ENCODE measurements around the gene PRF1.
"Not testable (repeated sequence)": the region's sequence is repeated elsewhere in the genome, so short reads cannot be mapped to it uniquely, and the experiment has no call there.

Gene PRF1

DNA sequence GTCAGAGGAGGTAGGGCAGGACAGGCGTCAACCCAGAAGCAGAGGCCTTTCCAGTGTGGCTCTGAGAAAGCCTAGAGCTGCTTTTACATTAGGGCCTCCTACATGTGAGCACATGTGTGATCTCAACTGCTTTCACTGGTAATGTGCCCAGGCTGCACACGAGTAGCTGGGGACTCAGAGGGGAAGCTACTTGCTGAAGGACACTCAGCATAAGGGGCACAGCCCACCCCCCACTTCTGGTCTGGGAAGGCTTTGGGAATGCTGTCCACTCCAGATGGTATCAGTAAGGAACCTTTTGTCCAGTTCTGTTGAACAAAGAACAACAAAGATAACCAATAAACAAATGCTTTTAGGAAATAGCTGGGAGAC, 18.9 kb downstream of the PRF1 start:
- Histone ChIP-seq H3K36me3 (ENCODE audit: insufficient read depth, low read length) (no peaks in the 10 kb centered on the region), H3K27ac (ENCODE audit: low read depth, low read length) (no peak overlapping the region), H3K9ac (ENCODE audit: low read depth, low read length) (no peak overlapping the region), H3K9me3 (ENCODE audit: insufficient read depth, low read depth, low read length) (no peaks in the 10 kb centered on the region), H3K27me3 (ENCODE audit: insufficient read depth, low read length) (no peaks in the 10 kb centered on the region), H3K4me3 (ENCODE audit: low read length) (no peak overlapping the region), H3K4me1 (ENCODE audit: insufficient read depth, low read length) (peaks cover 14% of the 10 kb centered on the region)
- WGBS = 91% methylated on average over 2 of the region's 2 CpGs

DNA sequence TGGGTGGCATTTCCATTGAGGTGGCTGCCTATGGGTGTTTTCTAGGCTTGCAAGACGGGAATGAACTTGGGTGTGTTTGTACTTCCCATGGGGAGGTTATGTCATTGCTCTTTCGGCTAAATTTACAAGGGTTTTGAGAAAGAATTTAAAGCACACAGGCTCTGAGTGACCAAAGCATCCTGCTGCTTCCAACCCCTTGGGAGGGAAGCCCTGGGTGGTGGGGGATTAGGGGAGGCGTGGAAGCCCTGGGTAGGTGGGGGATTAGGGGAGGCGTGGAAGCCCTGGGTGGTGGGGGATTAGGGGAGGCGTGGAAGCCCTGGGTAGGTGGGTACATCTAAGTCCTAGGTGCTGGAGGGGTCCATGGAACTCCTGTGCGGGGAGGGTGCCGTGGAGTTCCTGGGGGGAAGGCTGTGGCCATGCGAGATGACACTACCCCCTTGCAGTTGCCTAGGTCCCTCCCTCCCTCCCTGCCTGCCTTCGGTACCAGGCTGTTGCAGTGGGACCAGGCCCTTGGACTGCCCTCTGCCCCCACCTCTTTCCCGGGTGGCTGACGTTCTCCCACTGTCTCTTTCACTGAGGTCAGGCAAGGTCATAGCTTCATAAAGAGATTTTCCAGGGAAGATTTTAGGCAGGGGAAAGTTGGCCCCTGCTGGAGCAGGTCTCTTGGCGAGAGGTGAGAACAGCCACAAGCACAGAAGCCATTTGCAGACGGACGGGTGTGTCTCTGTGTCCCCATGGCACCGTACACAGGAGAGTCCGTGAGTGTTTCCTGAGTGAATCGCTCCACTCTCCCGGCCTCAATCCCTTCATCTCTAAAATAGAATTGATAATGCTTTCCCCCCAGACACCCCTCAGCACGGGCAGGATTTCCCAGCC, 19.5 kb downstream of the PRF1 start:
- no peaks in the 10 kb centered on the region for H3K27me3 ChIP-seq (ENCODE audit: insufficient read depth, low read length)

DNA sequence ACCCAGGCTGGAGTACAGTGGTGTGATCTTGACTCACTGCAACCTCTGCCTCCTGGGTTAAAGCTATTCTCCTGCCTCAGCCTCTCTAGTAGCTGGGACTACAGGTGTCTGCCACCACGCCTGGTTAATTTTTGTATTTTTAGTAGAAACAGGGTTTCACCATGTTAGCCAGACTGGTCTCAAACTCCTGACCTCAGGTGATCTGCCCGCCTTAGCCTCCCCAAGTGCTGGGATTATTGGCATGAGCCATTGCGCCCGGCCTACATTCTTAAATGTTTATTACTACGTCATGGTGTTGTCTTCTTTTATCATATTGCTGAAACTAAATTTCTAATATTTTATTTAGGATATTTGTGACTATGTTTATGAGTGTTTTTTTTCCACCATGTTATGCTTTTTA, 21.4 kb downstream of the PRF1 start:
- 98% methylated on average over 4 of the region's 5 CpGs for WGBS
- not testable (repeated sequence) for H3K36me3 ChIP-seq (ENCODE audit: insufficient read depth, low read length); H3K27me3 ChIP-seq (ENCODE audit: insufficient read depth, low read length); H3K4me3 ChIP-seq (ENCODE audit: low read length); H3K9ac ChIP-seq (ENCODE audit: low read depth, low read length); H3K9me3 ChIP-seq (ENCODE audit: insufficient read depth, low read depth, low read length); H3K27ac ChIP-seq (ENCODE audit: low read depth, low read length)
- peaks cover 14% of the 10 kb centered on the region for H3K4me1 ChIP-seq (ENCODE audit: insufficient read depth, low read length)

More for the DNA sequence above, 19.5 kb downstream of the PRF1 start:
- Histone ChIP-seq H3K36me3 (ENCODE audit: insufficient read depth, low read length) (no peaks in the 10 kb centered on the region), H3K9me3 (ENCODE audit: insufficient read depth, low read depth, low read length) (no peaks in the 10 kb centered on the region), H3K27ac (ENCODE audit: low read depth, low read length) (no peak overlapping the region), H3K4me1 (ENCODE audit: insufficient read depth, low read length) (peaks cover 14% of the 10 kb centered on the region), H3K9ac (ENCODE audit: low read depth, low read length) (no peak overlapping the region), H3K4me3 (ENCODE audit: low read length) (no peak overlapping the region)
- 85% methylated on average over 18 of the region's 19 CpGs for WGBS

DNA sequence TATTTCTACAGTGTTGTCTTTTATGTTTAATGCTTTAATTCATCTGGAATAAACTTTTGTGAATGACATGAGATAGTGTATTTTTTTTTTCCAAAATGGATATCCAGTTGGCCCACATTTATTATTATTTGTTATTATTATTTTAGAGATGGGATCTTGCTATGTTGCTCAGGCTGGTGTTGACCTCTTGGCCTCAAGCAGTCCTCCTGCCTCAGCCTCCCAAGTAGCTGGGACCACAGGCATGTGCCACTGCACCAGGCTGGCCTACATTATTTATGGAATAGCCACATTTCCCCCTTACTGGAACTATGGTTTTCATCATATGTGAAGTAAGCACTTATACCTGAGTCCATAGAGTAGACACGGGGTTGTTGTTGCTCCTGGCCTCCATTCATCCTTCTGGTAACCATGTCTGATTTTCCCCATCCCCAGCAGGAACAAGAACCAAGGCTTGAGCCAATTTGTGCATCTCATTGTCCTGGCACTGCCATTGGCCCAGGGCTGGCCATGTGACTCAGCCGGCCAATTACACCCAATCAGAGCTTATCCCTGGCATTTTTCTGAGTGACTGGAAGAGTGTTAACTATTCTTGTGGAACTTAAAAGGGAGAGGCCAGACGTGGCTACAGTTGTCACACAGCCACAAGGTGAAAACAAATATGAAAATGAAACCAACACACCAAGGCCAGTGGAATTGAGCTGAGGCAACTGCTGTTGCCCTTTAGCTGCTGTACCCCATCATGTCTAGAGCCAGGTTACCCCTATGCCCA, 23.1 kb downstream of the PRF1 start:
- 88% methylated on average over 3 of the region's 3 CpGs for WGBS
- Histone ChIP-seq H3K27me3 (ENCODE audit: insufficient read depth, low read length) (no peaks in the 10 kb centered on the region), H3K4me3 (ENCODE audit: low read length) (no peak overlapping the region), H3K9me3 (ENCODE audit: insufficient read depth, low read depth, low read length) (no peaks in the 10 kb centered on the region), H3K36me3 (ENCODE audit: insufficient read depth, low read length) (no peaks in the 10 kb centered on the region), H3K9ac (ENCODE audit: low read depth, low read length) (no peak overlapping the region), H3K27ac (ENCODE audit: low read depth, low read length) (no peak overlapping the region), H3K4me1 (ENCODE audit: insufficient read depth, low read length) (peaks cover 3% of the 10 kb centered on the region; the same call in 1 of the 2 replicates)

DNA sequence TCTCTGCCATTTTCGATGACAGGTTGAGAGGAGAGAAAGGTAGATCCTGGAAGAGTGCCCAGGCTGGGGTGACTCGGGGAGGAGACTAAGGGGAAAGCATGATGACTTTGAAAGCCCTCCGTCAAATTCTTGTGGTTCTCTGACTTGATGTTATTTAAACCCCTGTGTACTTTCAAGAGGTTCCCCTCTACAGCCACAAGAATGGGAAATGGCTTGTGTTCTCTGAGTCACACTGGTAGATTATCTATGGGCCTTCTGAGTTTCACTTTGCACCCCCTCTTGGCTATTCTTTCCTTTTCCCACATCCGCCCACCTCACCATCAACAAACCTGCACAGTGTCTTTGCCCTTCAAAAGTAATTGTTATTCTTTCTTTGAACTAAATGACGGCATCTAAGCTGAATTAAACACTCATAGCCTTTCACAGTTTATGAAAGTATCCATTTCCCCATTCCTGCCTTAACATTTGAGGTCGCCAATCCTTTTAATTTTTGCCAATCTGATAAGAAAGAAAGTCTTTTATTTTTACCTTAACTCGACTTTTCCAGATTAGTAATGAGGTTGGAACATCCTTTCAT, 24.1 kb downstream of the PRF1 start:
- WGBS = 85% methylated on average over 7 of the region's 7 CpGs
- no peak overlapping the region for H3K4me3 ChIP-seq (ENCODE audit: low read length)
- no peaks in the 10 kb centered on the region for H3K36me3 ChIP-seq (ENCODE audit: insufficient read depth, low read length)
- no peaks in the 10 kb centered on the region for H3K27me3 ChIP-seq (ENCODE audit: insufficient read depth, low read length)
- H3K27ac ChIP-seq (ENCODE audit: low read depth, low read length) = no peak overlapping the region
- H3K9me3 ChIP-seq (ENCODE audit: insufficient read depth, low read depth, low read length) = no peaks in the 10 kb centered on the region
- H3K4me1 ChIP-seq (ENCODE audit: insufficient read depth, low read length) = no peaks in the 10 kb centered on the region
- no peak overlapping the region for H3K9ac ChIP-seq (ENCODE audit: low read depth, low read length)

DNA sequence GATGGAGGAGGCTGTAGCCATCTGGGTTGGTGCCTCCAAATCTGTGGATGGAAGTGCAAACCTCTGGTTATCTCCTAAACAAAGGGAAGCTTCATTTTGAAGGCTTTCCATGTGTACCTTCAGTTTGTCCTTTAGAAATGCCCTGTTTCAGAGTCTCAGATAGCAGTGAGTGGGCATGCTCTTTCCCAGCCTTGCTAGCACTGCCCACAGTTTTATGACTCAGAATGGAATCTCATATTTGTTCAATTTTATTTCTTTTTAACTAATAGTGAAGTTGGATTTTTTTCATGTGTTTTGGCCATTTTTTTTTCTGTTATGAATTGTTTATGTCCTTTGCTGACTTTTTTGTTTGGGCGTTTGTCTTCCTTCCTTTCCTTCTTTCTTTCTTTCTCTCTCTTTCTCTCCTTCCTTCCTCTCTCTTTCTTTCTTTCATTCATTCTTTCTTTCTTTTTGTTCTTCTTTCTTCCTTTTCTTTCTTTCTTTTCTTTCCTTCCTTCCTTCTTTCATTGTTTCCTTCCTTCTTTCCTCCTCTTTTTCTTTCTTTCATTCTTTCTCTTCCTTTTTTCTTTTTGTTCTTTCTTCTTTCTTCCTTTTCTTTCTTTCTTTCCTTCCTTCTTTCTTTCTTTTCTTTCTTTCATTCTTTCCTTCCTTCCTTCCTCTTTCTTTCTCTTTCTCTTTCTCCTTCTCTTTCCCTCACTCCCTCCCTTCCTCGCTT, 25.6 kb downstream of the PRF1 start:
- WGBS = 88% methylated on average over 2 of the region's 2 CpGs
- H3K36me3 ChIP-seq (ENCODE audit: insufficient read depth, low read length) = no peaks in the 10 kb centered on the region
- H3K9me3 ChIP-seq (ENCODE audit: insufficient read depth, low read depth, low read length) = no peaks in the 10 kb centered on the region
- no peaks in the 10 kb centered on the region for H3K27me3 ChIP-seq (ENCODE audit: insufficient read depth, low read length)
- H3K4me1 ChIP-seq (ENCODE audit: insufficient read depth, low read length) = no peaks in the 10 kb centered on the region
- H3K9ac ChIP-seq (ENCODE audit: low read depth, low read length) = no peak overlapping the region
- no peak overlapping the region for H3K4me3 ChIP-seq (ENCODE audit: low read length)
- H3K27ac ChIP-seq (ENCODE audit: low read depth, low read length) = no peak overlapping the region

DNA sequence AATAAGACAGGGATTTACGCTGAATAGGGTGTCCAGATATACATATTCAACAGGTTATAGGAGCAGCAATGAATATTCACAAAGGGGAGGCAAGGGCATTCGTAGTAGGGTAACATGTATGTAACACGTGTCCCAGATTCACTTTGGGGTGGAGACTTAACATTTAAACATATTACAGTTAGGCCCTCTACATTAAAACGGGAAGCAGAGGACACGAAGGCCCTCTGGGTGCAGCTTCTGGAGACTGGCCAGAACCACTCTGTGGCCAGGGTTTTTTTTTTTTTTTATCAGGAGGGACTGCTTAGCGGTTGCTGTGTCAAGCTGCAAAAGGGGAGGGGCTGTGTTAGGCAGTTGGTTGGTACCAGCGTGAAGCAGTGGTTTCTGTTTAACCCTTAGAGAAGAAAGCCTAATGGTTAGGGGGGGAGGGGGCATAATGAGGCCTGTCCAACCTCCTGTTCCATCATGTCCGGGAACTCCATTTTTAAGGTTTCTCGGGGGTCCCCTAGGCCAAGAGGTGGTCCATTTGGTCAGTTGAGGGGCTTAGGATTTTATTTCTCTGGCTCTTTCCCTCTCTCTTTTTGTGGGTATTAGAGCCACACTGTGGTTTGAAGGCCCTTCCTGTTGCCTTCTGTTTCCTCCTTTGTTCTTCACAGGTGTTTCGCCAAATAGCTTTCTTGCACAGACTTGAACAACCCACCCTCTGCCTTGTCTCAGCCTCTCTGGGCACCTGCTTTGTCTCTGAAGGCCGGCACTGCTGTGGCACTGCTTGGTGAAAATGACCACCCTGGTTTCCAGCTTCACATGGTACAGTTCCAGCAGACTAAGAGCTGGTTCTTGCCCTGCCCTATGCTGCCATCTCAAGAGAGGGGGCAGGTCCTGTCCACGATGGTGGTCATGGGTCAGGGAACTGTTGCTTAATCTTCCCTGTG, 26.4 kb downstream of the PRF1 start:
- Histone ChIP-seq H3K36me3 (ENCODE audit: insufficient read depth, low read length) (no peaks in the 10 kb centered on the region), H3K27me3 (ENCODE audit: insufficient read depth, low read length) (no peaks in the 10 kb centered on the region), H3K9ac (ENCODE audit: low read depth, low read length) (no peak overlapping the region), H3K4me1 (ENCODE audit: insufficient read depth, low read length) (no peaks in the 10 kb centered on the region), H3K27ac (ENCODE audit: low read depth, low read length) (no peak overlapping the region), H3K9me3 (ENCODE audit: insufficient read depth, low read depth, low read length) (no peaks in the 10 kb centered on the region), H3K4me3 (ENCODE audit: low read length) (no peak overlapping the region)
- WGBS = 79% methylated on average over 12 of the region's 12 CpGs

DNA sequence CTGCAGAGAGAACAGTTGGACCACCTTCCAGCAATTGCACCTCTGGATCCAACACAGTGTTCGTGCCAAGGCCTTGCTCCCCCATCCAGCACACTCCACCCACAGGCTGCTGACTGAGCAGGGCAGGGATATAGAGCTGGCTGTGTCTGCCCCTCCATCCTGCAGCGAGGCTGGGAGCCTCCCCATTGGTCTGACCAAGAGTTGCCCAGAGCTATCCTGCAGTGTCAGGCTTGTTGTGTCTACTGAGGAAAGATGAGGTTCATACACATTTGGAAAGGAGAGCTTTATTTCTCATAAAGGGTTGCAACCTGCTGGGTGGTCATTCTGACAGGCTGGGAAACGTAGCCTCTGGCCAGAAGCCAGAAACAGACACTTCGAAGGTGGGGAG, 27.1 kb downstream of the PRF1 start:
- H3K27me3 ChIP-seq (ENCODE audit: insufficient read depth, low read length) = no peaks in the 10 kb centered on the region
- 87% methylated on average over 4 of the region's 4 CpGs for WGBS
- H3K4me1 ChIP-seq (ENCODE audit: insufficient read depth, low read length) = no peaks in the 10 kb centered on the region
- no peaks in the 10 kb centered on the region for H3K9me3 ChIP-seq (ENCODE audit: insufficient read depth, low read depth, low read length)
- H3K36me3 ChIP-seq (ENCODE audit: insufficient read depth, low read length) = no peaks in the 10 kb centered on the region
- no peak overlapping the region for H3K4me3 ChIP-seq (ENCODE audit: low read length)
- no peak overlapping the region for H3K9ac ChIP-seq (ENCODE audit: low read depth, low read length)
- no peak overlapping the region for H3K27ac ChIP-seq (ENCODE audit: low read depth, low read length)

DNA sequence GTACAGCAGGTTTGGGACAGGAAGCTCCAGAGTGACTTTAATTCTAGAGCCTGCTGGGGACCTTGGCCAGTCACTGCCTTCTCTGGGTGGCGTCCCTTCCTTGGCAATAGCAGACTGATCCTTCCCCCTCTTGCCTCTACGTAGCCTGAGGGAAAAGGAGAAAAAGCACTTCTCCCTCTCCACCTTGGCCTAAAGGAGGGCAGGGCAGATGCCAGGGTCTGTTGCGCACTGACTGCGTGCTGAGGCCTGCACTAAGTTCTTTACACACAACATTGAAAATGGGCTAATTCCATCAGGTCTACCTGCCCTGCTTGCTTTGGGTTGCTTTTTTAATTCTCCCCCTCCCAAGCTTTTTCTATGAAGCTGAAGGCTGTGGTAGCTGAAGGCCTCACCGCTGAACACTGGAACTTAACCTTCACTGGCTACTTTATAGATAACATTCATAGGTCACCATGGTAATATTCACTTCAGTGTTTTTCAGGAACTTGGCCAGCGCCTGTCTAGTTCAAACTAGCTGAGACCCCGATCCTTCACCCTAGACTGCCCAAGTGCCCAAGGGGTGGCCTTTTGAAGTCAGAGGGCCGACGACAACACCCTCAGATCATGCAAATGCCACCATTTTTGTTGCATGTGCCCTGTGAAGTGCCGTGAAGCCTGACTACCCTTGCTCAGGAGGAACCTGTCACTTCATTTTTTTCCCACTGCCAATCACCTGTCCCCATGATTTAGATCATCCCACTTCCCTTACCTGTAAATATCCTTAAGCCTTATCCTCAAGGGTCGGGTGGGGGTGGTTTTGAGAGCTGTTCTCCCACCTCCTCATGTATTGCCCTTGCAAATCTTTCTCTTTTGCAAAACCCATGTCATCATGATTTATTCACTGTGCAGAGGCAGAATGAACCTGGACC, 28.7 kb downstream of the PRF1 start:
- H3K27ac ChIP-seq (ENCODE audit: low read depth, low read length) = no peak overlapping the region
- H3K36me3 ChIP-seq (ENCODE audit: insufficient read depth, low read length) = no peaks in the 10 kb centered on the region
- H3K9me3 ChIP-seq (ENCODE audit: insufficient read depth, low read depth, low read length) = no peaks in the 10 kb centered on the region
- H3K4me3 ChIP-seq (ENCODE audit: low read length) = no peak overlapping the region
- WGBS = 93% methylated on average over 11 of the region's 11 CpGs
- no peak overlapping the region for H3K9ac ChIP-seq (ENCODE audit: low read depth, low read length)
- no peaks in the 10 kb centered on the region for H3K27me3 ChIP-seq (ENCODE audit: insufficient read depth, low read length)
- H3K4me1 ChIP-seq (ENCODE audit: insufficient read depth, low read length) = no peaks in the 10 kb centered on the region
